Measurements from ENCODE around the gene C9orf43.
"Not testable (repeated sequence)": the region's sequence is repeated elsewhere in the genome, so short reads cannot be mapped to it uniquely, and the experiment has no call there.

Gene C9orf43

GRCh38 chr9:113421726-113422125 is 11.2 kb downstream of the C9orf43 start:
- no peak for DNase-seq

- no peak for DNase-seq
Measured at GRCh38 chr9:113425072-113425471, 14.5 kb downstream of the C9orf43 start.

- DNase-seq, result no peak
Measured at GRCh38 chr9:113426701-113427100, 16.2 kb downstream of the C9orf43 start.

- DNase-seq, result no peak
Measured at GRCh38 chr9:113427629-113428028, 17.1 kb downstream of the C9orf43 start.

- DNase-seq, result no peak
Measured at GRCh38 chr9:113428062-113428615, 17.6 kb downstream of the C9orf43 start.

- no peak for DNase-seq
Measured at GRCh38 chr9:113431191-113431590, 20.6 kb downstream of the C9orf43 start.

GRCh38 chr9:113436728-113437515 is 26.4 kb downstream of the C9orf43 start:
- no peak for DNase-seq

GRCh38 chr9:113437716-113438115 is 27.2 kb downstream of the C9orf43 start:
- DNase-seq, result not testable (repeated sequence)

GRCh38 chr9:113444736-113445135 is 34.2 kb downstream of the C9orf43 start:
- DNase-seq, result no peak

GRCh38 chr9:113446323-113446740 is 35.8 kb downstream of the C9orf43 start:
- DNase-seq, result no peak

GRCh38 chr9:113449376-113449775 is 38.8 kb downstream of the C9orf43 start:
- no peak for DNase-seq

- DNase-seq, result no peak
Measured at GRCh38 chr9:113452113-113452605, 41.6 kb downstream of the C9orf43 start.

- no peak for DNase-seq
Measured at GRCh38 chr9:113454914-113455761, 44.6 kb downstream of the C9orf43 start.

GRCh38 chr9:113456235-113456634 is 45.7 kb downstream of the C9orf43 start:
- no peak for DNase-seq

GRCh38 chr9:113461285-113461684 is 50.7 kb downstream of the C9orf43 start:
- no peak for DNase-seq

- DNase-seq, result no peak
Measured at GRCh38 chr9:113461943-113462342, 51.4 kb downstream of the C9orf43 start.

GRCh38 chr9:113462781-113463286 is 52.3 kb downstream of the C9orf43 start:
- no peak for DNase-seq

- DNase-seq, result peak; percentile 80
Measured at GRCh38 chr9:113463418-113464285, 53.1 kb downstream of the C9orf43 start, which contains the start of gene RGS3. Gene RGS3, plus strand, starts transcription at chr9:113463727. Its CDS starts 76 bp downstream, at chr9:113463803.

- no peak for DNase-seq
Measured at GRCh38 chr9:113464286-113464660, 53.7 kb downstream of the C9orf43 start.

- no peak for DNase-seq
Measured at GRCh38 chr9:113465599-113466140, 55.1 kb downstream of the C9orf43 start.

GRCh38 chr9:113467183-113467582 is 56.6 kb downstream of the C9orf43 start:
- DNase-seq, result no peak

All from NCI-H1092 (cell line).